ENCODE data around the gene CCDC185. TPM values are rescaled to one million over a fixed set of nuclear protein-coding genes. Genes with fewer than 3 reads are reported as not detected.

The CCDC185 gene
- total and polyA plus RNA-seq, 2 experiments from 2014 or later: not detected

DNA sequence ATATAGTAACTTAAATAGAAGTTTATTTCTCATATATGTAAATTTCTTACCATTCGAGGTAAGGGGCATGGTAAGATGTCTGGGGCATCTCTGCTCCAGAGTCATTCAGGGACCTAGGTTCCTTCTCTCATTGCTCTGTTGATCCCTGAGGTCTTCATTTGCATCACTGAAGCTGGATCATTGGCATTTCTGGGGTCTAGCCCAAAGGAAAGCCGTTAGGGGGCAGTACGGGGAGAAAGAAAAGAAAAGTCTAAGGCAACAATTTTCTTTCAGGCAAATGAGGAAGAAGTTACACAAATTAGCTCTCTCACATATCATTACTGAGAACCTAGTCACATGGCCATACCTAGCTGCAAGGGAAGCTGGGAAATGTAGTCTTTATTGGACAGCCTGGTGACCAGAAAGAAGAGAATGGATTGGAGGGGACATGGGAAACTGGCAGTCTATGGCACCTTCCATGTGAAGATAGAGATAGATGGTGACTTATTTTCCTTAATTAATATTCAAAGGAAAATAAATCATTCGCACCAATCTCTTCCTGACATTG is 19.1 kb upstream of the CCDC185 start:
- Histone ChIP-seq H3K4me3 (no peak overlapping the region), H2AFZ (no peak overlapping the region), H3K79me2 (ENCODE audit: insufficient read depth) (no peaks in the 10 kb centered on the region), H3K9ac (no peak overlapping the region), H3K27me3 (replicated peaks; ENCODE audit: insufficient read depth) (peaks cover 16% of the 10 kb centered on the region), H3F3A (ENCODE audit: insufficient read depth) (no peaks in the 10 kb centered on the region), H3K4me1 (ENCODE audit: insufficient read depth) (no peaks in the 10 kb centered on the region), H4K20me1 (ENCODE audit: insufficient read depth) (no peaks in the 10 kb centered on the region), H3K27ac (no peak overlapping the region), H3K9me2 (ENCODE audit: insufficient read depth) (no peaks in the 10 kb centered on the region), H3K36me3 (ENCODE audit: low read depth) (no peaks in the 10 kb centered on the region), H3K9me3 (ENCODE audit: low read depth) (no peaks in the 10 kb centered on the region), H3K4me2 (ENCODE audit: unreplicated experiment) (no peak overlapping the region)
- TF ChIP-seq EZH2phosphoT487 (IDR thresholded peaks at IDR 0.05; ENCODE audit: insufficient read depth, low read depth): no peak
- no peak for TF ChIP-seq EZH2 (IDR thresholded peaks at IDR 0.05; ENCODE audit: insufficient read depth, poor library complexity, severe bottlenecking)
- in situ Hi-C loops (cut with MboI): no loop called here
- WGBS, 2 experiments (ENCODE audit: low coverage in 1 of 2, low lambda C conversion rate in 2 of 2, missing lambda C conversion rate in 2 of 2): 48 to 57% methylated on average over 4 of the region's 4 CpGs
- no peak for DNase-seq

DNA sequence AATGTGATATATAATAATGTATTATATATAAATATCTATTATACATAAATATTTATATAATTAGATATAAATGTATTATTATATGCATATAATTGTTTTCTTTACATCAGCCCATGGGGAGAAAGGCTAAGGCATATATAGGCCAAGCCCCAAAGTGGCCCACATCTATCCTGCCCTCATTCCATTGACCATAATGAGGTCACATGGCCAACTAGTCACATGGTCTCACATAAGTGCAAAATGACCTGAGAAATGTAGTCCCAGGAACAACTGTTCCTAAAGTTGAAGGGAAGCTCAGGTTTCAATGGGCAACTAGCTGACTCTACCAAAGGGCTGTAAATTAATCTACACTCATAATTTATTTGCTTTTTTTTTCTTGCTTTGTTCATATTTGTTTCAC is 14.5 kb upstream of the CCDC185 start:
- no peaks in the 10 kb centered on the region for H3K9me2 ChIP-seq (ENCODE audit: insufficient read depth)
- no peak overlapping the region for H2AFZ ChIP-seq
- H3K27me3 ChIP-seq (replicated peaks; ENCODE audit: insufficient read depth): peaks cover 11% of the 10 kb centered on the region
- H3K27ac ChIP-seq: no peak overlapping the region
- TF ChIP-seq EZH2phosphoT487 (IDR thresholded peaks at IDR 0.05; ENCODE audit: insufficient read depth, low read depth): no peak
- TF ChIP-seq EZH2 (IDR thresholded peaks at IDR 0.05; ENCODE audit: insufficient read depth, poor library complexity, severe bottlenecking): no peak
- H3K36me3 ChIP-seq (ENCODE audit: low read depth): no peaks in the 10 kb centered on the region
- H3K4me2 ChIP-seq (ENCODE audit: unreplicated experiment): no peak overlapping the region
- no peaks in the 10 kb centered on the region for H3F3A ChIP-seq (ENCODE audit: insufficient read depth)
- H3K4me3 ChIP-seq: no peak overlapping the region
- no peaks in the 10 kb centered on the region for H3K79me2 ChIP-seq (ENCODE audit: insufficient read depth)
- H3K4me1 ChIP-seq (ENCODE audit: insufficient read depth): no peaks in the 10 kb centered on the region
- H3K9ac ChIP-seq: no peak overlapping the region
- no peak for DNase-seq
- in situ Hi-C loops (cut with MboI): no loop called here
- no peaks in the 10 kb centered on the region for H3K9me3 ChIP-seq (ENCODE audit: low read depth)
- no peaks in the 10 kb centered on the region for H4K20me1 ChIP-seq (ENCODE audit: insufficient read depth)

- no peaks in the 10 kb centered on the region for H4K20me1 ChIP-seq (ENCODE audit: insufficient read depth)
- TF ChIP-seq EZH2phosphoT487 (IDR thresholded peaks at IDR 0.05; ENCODE audit: insufficient read depth, low read depth) (no peak), EZH2 (IDR thresholded peaks at IDR 0.05; ENCODE audit: insufficient read depth, poor library complexity, severe bottlenecking) (no peak)
- WGBS, 2 experiments (ENCODE audit: low coverage in 1 of 2, low lambda C conversion rate in 2 of 2, missing lambda C conversion rate in 2 of 2): 61 to 68% methylated on average over 2 of the region's 2 CpGs
- DNase-seq: no peak
- no peak overlapping the region for H2AFZ ChIP-seq
- no peak overlapping the region for H3K4me2 ChIP-seq (ENCODE audit: unreplicated experiment)
- no peak overlapping the region for H3K9ac ChIP-seq
- H3K27ac ChIP-seq: no peak overlapping the region
- H3K27me3 ChIP-seq (replicated peaks; ENCODE audit: insufficient read depth): peaks cover 15% of the 10 kb centered on the region; the same call in 1 of the 2 replicates
- in situ Hi-C loops (cut with MboI): no loop called here
- H3K36me3 ChIP-seq (ENCODE audit: low read depth): no peaks in the 10 kb centered on the region
- no peaks in the 10 kb centered on the region for H3K4me1 ChIP-seq (ENCODE audit: insufficient read depth)
- no peaks in the 10 kb centered on the region for H3K9me2 ChIP-seq (ENCODE audit: insufficient read depth)
- no peaks in the 10 kb centered on the region for H3K9me3 ChIP-seq (ENCODE audit: low read depth)
- H3K4me3 ChIP-seq: no peak overlapping the region
- H3K79me2 ChIP-seq (ENCODE audit: insufficient read depth): no peaks in the 10 kb centered on the region
- H3F3A ChIP-seq (ENCODE audit: insufficient read depth): no peaks in the 10 kb centered on the region
These were observed 7.2 kb upstream of the CCDC185 start for GRCh38 chr1:223386013-223386412.

- Histone ChIP-seq H2AFZ (no peak overlapping the region), H3K36me3 (ENCODE audit: low read depth) (no peaks in the 10 kb centered on the region), H3K9me3 (ENCODE audit: low read depth) (no peaks in the 10 kb centered on the region), H3K27me3 (replicated peaks; ENCODE audit: insufficient read depth) (peaks cover 28% of the 10 kb centered on the region), H4K20me1 (ENCODE audit: insufficient read depth) (no peaks in the 10 kb centered on the region), H3K9me2 (ENCODE audit: insufficient read depth) (no peaks in the 10 kb centered on the region), H3K9ac (no peak overlapping the region), H3K27ac (no peak overlapping the region), H3K4me1 (ENCODE audit: insufficient read depth) (no peaks in the 10 kb centered on the region), H3K4me2 (ENCODE audit: unreplicated experiment) (no peak overlapping the region), H3K4me3 (no peak overlapping the region), H3F3A (ENCODE audit: insufficient read depth) (no peaks in the 10 kb centered on the region), H3K79me2 (ENCODE audit: insufficient read depth) (no peaks in the 10 kb centered on the region)
- no peak for DNase-seq
- TF ChIP-seq EZH2phosphoT487 (IDR thresholded peaks at IDR 0.05; ENCODE audit: insufficient read depth, low read depth) (no peak), EZH2 (IDR thresholded peaks at IDR 0.05; ENCODE audit: insufficient read depth, poor library complexity, severe bottlenecking) (no peak)
- in situ Hi-C loops (cut with MboI): no loop called here
These were observed 2.6 kb upstream of the CCDC185 start for GRCh38 chr1:223390618-223391017.

DNA sequence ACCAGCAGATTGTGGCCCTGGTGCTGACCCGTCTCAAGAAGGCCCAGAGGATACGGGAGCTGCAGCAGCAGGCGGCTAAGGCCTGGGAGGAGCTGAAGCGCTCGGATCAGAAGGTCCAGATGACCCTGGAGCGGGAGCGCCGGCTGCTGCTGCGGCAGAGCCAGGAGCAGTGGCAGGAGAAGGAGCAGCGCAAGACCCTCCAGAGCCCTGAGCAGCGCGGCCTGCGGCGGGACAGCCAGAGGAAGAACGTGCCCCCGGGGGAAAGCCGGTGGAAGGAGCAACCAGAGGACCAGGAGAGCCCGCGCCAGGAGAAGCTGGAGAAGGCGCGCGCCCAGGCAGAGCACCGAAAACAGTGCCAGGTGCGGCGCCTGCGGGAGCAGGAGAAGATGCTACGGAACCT is 1.0 kb downstream of the CCDC185 start:
- Histone ChIP-seq H3K36me3 (ENCODE audit: low read depth) (no peaks in the 10 kb centered on the region), H3K27ac (no peak overlapping the region), H3F3A (ENCODE audit: insufficient read depth) (no peaks in the 10 kb centered on the region), H3K9me2 (ENCODE audit: insufficient read depth) (no peaks in the 10 kb centered on the region), H3K4me2 (ENCODE audit: unreplicated experiment) (no peak overlapping the region), H3K9me3 (ENCODE audit: low read depth) (no peaks in the 10 kb centered on the region), H3K4me3 (no peak overlapping the region), H3K4me1 (ENCODE audit: insufficient read depth) (no peaks in the 10 kb centered on the region), H3K27me3 (replicated peaks; ENCODE audit: insufficient read depth) (peaks cover 28% of the 10 kb centered on the region), H3K9ac (no peak overlapping the region), H3K79me2 (ENCODE audit: insufficient read depth) (no peaks in the 10 kb centered on the region), H2AFZ (no peak overlapping the region), H4K20me1 (ENCODE audit: insufficient read depth) (no peaks in the 10 kb centered on the region)
- in situ Hi-C loops (cut with MboI): no loop called here
- no peak for DNase-seq
- no peak for TF ChIP-seq EZH2 (IDR thresholded peaks at IDR 0.05; ENCODE audit: insufficient read depth, poor library complexity, severe bottlenecking)
- TF ChIP-seq EZH2phosphoT487 (IDR thresholded peaks at IDR 0.05; ENCODE audit: insufficient read depth, low read depth): no peak
- WGBS, 2 experiments (ENCODE audit: low coverage in 1 of 2, low lambda C conversion rate in 2 of 2, missing lambda C conversion rate in 2 of 2): 98% methylated on average over 27 of the region's 27 CpGs
